ENCODE data around the gene HYPK. TPM values are rescaled to one million over a fixed set of nuclear protein-coding genes. Genes with fewer than 3 reads are reported as not detected.
"Not testable (repeated sequence)": the region's sequence is repeated elsewhere in the genome, so short reads cannot be mapped to it uniquely, and the experiment has no call there.

Gene HYPK
- total RNA-seq, 6 donors from 2014 or later, result 6.5 to 41.9 (median 14.1) TPM

DNA sequence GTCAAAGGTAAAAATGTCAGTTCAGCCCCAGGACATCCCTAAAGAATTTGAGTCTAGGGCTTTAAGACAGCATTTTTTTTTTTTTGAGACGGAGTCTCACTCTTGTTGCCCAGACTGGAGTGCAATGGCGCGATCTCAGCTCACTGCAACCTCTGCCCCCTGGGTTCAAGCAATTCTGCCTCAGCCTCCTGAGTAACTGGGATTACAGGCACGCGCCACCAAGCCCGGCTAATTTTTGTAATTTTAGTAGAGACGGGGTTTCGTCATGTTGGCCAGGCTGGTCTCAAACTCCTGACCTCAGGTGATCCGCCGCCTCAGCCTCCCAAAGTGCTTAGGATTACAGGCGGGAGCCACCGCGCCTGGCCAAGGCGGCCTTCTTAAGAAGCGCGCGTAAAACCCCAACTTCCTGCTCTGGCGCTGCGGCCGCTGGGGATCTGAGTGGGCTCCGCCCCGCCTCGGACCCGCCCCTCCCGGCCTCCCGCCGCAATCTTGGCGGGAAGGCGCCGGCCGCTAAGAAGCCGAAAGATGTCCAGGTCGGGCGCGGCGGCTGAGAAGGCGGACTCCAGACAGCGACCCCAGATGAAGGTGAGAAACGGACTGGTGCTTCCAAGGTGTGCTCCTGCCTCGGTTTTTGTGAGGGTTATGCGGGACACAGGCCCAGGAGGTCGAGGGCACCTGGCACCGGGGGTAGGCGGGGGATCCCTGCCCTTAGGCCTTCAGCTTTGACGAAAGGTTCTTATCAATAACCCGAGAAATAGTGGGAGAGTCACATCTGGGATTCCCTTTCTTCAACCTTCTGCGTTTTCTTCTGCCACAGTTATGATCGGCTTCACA is 26.3 kb downstream of the HYPK start, which contains the start of gene WDR76:
TSS of gene WDR76 (plus strand) at position 495 of the 834 bp plus-strand sequence. CDS start at position 526, 31 bp downstream.
- Histone ChIP-seq H3K27ac (peak within 1 kb of the TSS; percentile 23 to 81 (median 75)), H3K4me3 (peak within 1 kb of the TSS; percentile 51 to 69 (median 58)), H3K36me3 (no peaks in the 10 kb centered on the region), H3K9me3 (no peaks in the 10 kb centered on the region), H3K27me3 (no peaks in the 10 kb centered on the region), H3K4me1 (peaks cover 27 to 51% (median 36%) of the 10 kb centered on the region in 4 donors)
- 9 to 10% methylated on average over 24 to 27 of the region's 48 CpGs for WGBS, 2 donors
- ATAC-seq (ENCODE audit: low FRiP score in 2 of 2) (peak; percentile 90 to 95), DNase-seq (peak; percentile 92 to 96)
- TF ChIP-seq POLR2AphosphoS5 (IDR thresholded peaks at IDR 0.05) (peak in 1 of 2 donors; percentile 58), POLR2A (IDR thresholded peaks at IDR 0.05) (peak in 1 of 4 donors; percentile 47), EP300 (IDR thresholded peaks at IDR 0.05) (no peak)

- DNase-seq (no peak), ATAC-seq (ENCODE audit: low FRiP score in 2 of 2) (no peak)
- Histone ChIP-seq H3K36me3 (no peaks in the 10 kb centered on the region), H3K4me3 (peak overlapping the region in 1 of 4 donors; percentile 57), H3K9me3 (no peaks in the 10 kb centered on the region), H3K27me3 (no peaks in the 10 kb centered on the region), H3K4me1 (peaks cover 16 to 36% (median 23%) of the 10 kb centered on the region in 4 donors), H3K27ac (peak overlapping the region in 2 of 4 donors; percentile 76 to 81)
- WGBS, 2 donors, result 63 to 70% methylated on average over 6 of the region's 6 CpGs
- TF ChIP-seq, protein P1, sequence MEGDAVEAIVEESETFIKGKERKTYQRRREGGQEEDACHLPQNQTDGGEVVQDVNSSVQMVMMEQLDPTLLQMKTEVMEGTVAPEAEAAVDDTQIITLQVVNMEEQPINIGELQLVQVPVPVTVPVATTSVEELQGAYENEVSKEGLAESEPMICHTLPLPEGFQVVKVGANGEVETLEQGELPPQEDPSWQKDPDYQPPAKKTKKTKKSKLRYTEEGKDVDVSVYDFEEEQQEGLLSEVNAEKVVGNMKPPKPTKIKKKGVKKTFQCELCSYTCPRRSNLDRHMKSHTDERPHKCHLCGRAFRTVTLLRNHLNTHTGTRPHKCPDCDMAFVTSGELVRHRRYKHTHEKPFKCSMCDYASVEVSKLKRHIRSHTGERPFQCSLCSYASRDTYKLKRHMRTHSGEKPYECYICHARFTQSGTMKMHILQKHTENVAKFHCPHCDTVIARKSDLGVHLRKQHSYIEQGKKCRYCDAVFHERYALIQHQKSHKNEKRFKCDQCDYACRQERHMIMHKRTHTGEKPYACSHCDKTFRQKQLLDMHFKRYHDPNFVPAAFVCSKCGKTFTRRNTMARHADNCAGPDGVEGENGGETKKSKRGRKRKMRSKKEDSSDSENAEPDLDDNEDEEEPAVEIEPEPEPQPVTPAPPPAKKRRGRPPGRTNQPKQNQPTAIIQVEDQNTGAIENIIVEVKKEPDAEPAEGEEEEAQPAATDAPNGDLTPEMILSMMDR (IDR thresholded peaks at IDR 0.05), result no peak
- TF ChIP-seq POLR2AphosphoS5 (IDR thresholded peaks at IDR 0.05) (no peak), POLR2A (IDR thresholded peaks at IDR 0.05) (no peak)
Measured at GRCh38 chr15:43828061-43828657, 27.8 kb downstream of the HYPK start.

- not testable (repeated sequence) for H3K27me3 ChIP-seq; H3K9me3 ChIP-seq; H3K36me3 ChIP-seq; H3K27ac ChIP-seq; H3K4me3 ChIP-seq; DNase-seq; ATAC-seq (ENCODE audit: low FRiP score in 2 of 2)
- 95% methylated on average over 9 of the region's 9 CpGs for WGBS, 2 donors
- peaks cover 5 to 26% (median 13%) of the 10 kb centered on the region in 4 donors for H3K4me1 ChIP-seq
Measured at GRCh38 chr15:43829951-43830540, 29.6 kb downstream of the HYPK start.

- H3K9me3 ChIP-seq; H3K4me3 ChIP-seq; H3K27me3 ChIP-seq; ATAC-seq (ENCODE audit: low FRiP score in 2 of 2); H3K27ac ChIP-seq; H3K36me3 ChIP-seq; DNase-seq: not testable (repeated sequence)
- 94 to 96% methylated on average over 9 of the region's 9 CpGs for WGBS, 2 donors
- H3K4me1 ChIP-seq, result peaks cover 5 to 22% (median 13%) of the 10 kb centered on the region in 4 donors
Measured at GRCh38 chr15:43830691-43831275, 30.4 kb downstream of the HYPK start.

- H3K27me3 ChIP-seq; H3K27ac ChIP-seq; ATAC-seq (ENCODE audit: low FRiP score in 2 of 2); H3K4me3 ChIP-seq; DNase-seq; H3K9me3 ChIP-seq: not testable (repeated sequence)
- H3K36me3 ChIP-seq, result peaks cover 0 to 13% (median 3%) of the 10 kb centered on the region in 4 donors
- WGBS, 2 donors, result 94% methylated on average over 14 of the region's 14 CpGs
- H3K4me1 ChIP-seq, result peaks cover 0 to 17% (median 7%) of the 10 kb centered on the region in 4 donors
Measured at GRCh38 chr15:43831519-43832052, 31.2 kb downstream of the HYPK start.

GRCh38 chr15:43832485-43832884 is 32.1 kb downstream of the HYPK start:
- ATAC-seq (ENCODE audit: low FRiP score in 2 of 2); H3K4me3 ChIP-seq; H3K4me1 ChIP-seq; DNase-seq; H3K27me3 ChIP-seq; H3K9me3 ChIP-seq; H3K27ac ChIP-seq: not testable (repeated sequence)
- peaks cover 0 to 13% (median 3%) of the 10 kb centered on the region in 4 donors for H3K36me3 ChIP-seq
- 95 to 97% methylated on average over 6 of the region's 6 CpGs for WGBS, 2 donors

- Histone ChIP-seq H3K36me3 (peaks cover 0 to 27% (median 6%) of the 10 kb centered on the region in 4 donors), H3K27me3 (no peaks in the 10 kb centered on the region), H3K4me3 (no peak overlapping the region), H3K4me1 (no peaks in the 10 kb centered on the region), H3K9me3 (no peaks in the 10 kb centered on the region), H3K27ac (no peak overlapping the region)
- DNase-seq (no peak), ATAC-seq (ENCODE audit: low FRiP score in 2 of 2) (no peak)
- TF ChIP-seq, protein P1 (IDR thresholded peaks at IDR 0.05), result no peak
- TF ChIP-seq EP300 (IDR thresholded peaks at IDR 0.05), result no peak
- no peak for TF ChIP-seq POLR2AphosphoS5 (IDR thresholded peaks at IDR 0.05)
- TF ChIP-seq POLR2A (IDR thresholded peaks at IDR 0.05), result no peak
Measured at GRCh38 chr15:43845421-43845820, 45.0 kb downstream of the HYPK start.
